ENCODE results near the gene ZNF14.
"Not testable (repeated sequence)": the region's sequence is repeated elsewhere in the genome, so short reads cannot be mapped to it uniquely, and the experiment has no call there.

The ZNF14 gene

GRCh38 chr19:19732579-19733501 lies at the start of gene ZNF14:
ZNF14 (minus strand) TSS chr19:19733112; CDS start chr19:19732958, 154 bp downstream.
- peak; percentile 94 for DNase-seq

- not testable (repeated sequence) for DNase-seq
Measured at GRCh38 chr19:19781791-19782190, 48.9 kb upstream of the ZNF14 start.

- DNase-seq = no peak
Measured at GRCh38 chr19:19778666-19779065, 45.8 kb upstream of the ZNF14 start.

GRCh38 chr19:19777692-19778091 lies 44.8 kb upstream of the ZNF14 start:
- no peak for DNase-seq

GRCh38 chr19:19776206-19777008 lies 43.5 kb upstream of the ZNF14 start:
- peak; percentile 93 for DNase-seq

GRCh38 chr19:19775891-19776205 lies 42.9 kb upstream of the ZNF14 start:
- DNase-seq = no peak

- no peak for DNase-seq
Measured at GRCh38 chr19:19774354-19775033, 41.6 kb upstream of the ZNF14 start.

GRCh38 chr19:19771963-19772362 lies 39.1 kb upstream of the ZNF14 start:
- not testable (repeated sequence) for DNase-seq

- not testable (repeated sequence) for DNase-seq
Measured at GRCh38 chr19:19769971-19770370, 37.1 kb upstream of the ZNF14 start.

- DNase-seq = no peak
Measured at GRCh38 chr19:19758164-19758563, 25.3 kb upstream of the ZNF14 start.

- DNase-seq = no peak
Measured at GRCh38 chr19:19752760-19753403, 20.0 kb upstream of the ZNF14 start.

- no peak for DNase-seq
Measured at GRCh38 chr19:19751846-19752245, 18.9 kb upstream of the ZNF14 start.

GRCh38 chr19:19750842-19751790 lies 18.2 kb upstream of the ZNF14 start:
- DNase-seq = no peak

GRCh38 chr19:19749908-19750841 lies 17.3 kb upstream of the ZNF14 start:
- no peak for DNase-seq

GRCh38 chr19:19749117-19749907 lies 16.4 kb upstream of the ZNF14 start:
- no peak for DNase-seq

- DNase-seq = no peak
Measured at GRCh38 chr19:19748249-19748938, 15.5 kb upstream of the ZNF14 start.

GRCh38 chr19:19747357-19748220 lies 14.7 kb upstream of the ZNF14 start:
- DNase-seq = no peak

Data from stimulated activated CD4-positive, alpha-beta T cell treated with anti-CD3 and anti-CD28 coated beads, Interleukin-1b, Interleukin-23, amount 100 ng/mL, for 48 hours (primary cell).